NB4 (cell line): Measurements from ENCODE around the gene CRLF1.

Experiments
- DNase-seq: peaks from one replicate; pipeline ENCODE4 v3.0.0; 2010; ENCODE audit warnings: low read depth
- H3K4me3 ChIP-seq: one replicate; pipeline ENCODE4 v1.5.1; 2011; ENCODE audit warnings: mild to moderate bottlenecking, low read depth, low read length, moderate library complexity
- CTCF ChIP-seq: IDR thresholded peaks from one replicate; pipeline ENCODE4 v1.5.1; 2012; ENCODE audit warnings: low read depth, low read length
- MAX ChIP-seq: IDR thresholded peaks from 2 replicates; pipeline ENCODE4 v1.6.1; 2011; ENCODE audit warnings: low read depth, low read length
- MYC ChIP-seq: IDR thresholded peaks from 2 replicates; pipeline ENCODE4 v1.6.1; 2011; ENCODE audit warnings: low read depth, low read length
- POLR2A ChIP-seq: IDR thresholded peaks from 2 replicates; pipeline ENCODE4 v1.6.1; 2011; ENCODE audit warnings: mild to moderate bottlenecking; ENCODE audit not compliant: insufficient read length; ENCODE audit errors: extremely low read depth

The CRLF1 gene

GRCh38 chr19:18586306-18586705 is 20.3 kb downstream of the CRLF1 start:
- no peak overlapping the region for H3K4me3 ChIP-seq
- TF ChIP-seq MYC (no peak), MAX (no peak), CTCF (no peak), POLR2A (no peak)
- peak; percentile 58 for DNase-seq

GRCh38 chr19:18580311-18580710 is 26.3 kb downstream of the CRLF1 start:
- no peak overlapping the region for H3K4me3 ChIP-seq
- no peak for DNase-seq
- TF ChIP-seq POLR2A (no peak), MAX (no peak), MYC (no peak), CTCF (no peak)

GRCh38 chr19:18577365-18577914 is 29.2 kb downstream of the CRLF1 start:
- TF ChIP-seq POLR2A, result no peak
- no peak overlapping the region for H3K4me3 ChIP-seq
- DNase-seq, result no peak

- no peak overlapping the region for H3K4me3 ChIP-seq
- DNase-seq, result no peak
- no peak for TF ChIP-seq MAX
- no peak for TF ChIP-seq CTCF
- TF ChIP-seq MYC, result no peak
- no peak for TF ChIP-seq POLR2A
These were observed 30.2 kb downstream of the CRLF1 start for GRCh38 chr19:18576383-18576782.

- no peak overlapping the region for H3K4me3 ChIP-seq
- no peak for DNase-seq
- no peak for TF ChIP-seq CTCF
- TF ChIP-seq POLR2A, result no peak
- no peak for TF ChIP-seq MAX
- TF ChIP-seq MYC, result no peak
These were observed 31.8 kb downstream of the CRLF1 start for GRCh38 chr19:18574691-18575291.

GRCh38 chr19:18571564-18572344 is 34.8 kb downstream of the CRLF1 start, which contains the start of gene UBA52:
Gene UBA52, plus strand, starts transcription at chr19:18571857. Its CDS starts 1,444 bp downstream, at chr19:18573301.
- TF ChIP-seq POLR2A (peak; percentile 91), MAX (peak; percentile 100), MYC (peak; percentile 99), CTCF (no peak)
- DNase-seq, result peak; percentile 98
- H3K4me3 ChIP-seq, result peak within 1 kb of the TSS; percentile 100
